ENCODE data around the gene CRHR2.

DNA sequence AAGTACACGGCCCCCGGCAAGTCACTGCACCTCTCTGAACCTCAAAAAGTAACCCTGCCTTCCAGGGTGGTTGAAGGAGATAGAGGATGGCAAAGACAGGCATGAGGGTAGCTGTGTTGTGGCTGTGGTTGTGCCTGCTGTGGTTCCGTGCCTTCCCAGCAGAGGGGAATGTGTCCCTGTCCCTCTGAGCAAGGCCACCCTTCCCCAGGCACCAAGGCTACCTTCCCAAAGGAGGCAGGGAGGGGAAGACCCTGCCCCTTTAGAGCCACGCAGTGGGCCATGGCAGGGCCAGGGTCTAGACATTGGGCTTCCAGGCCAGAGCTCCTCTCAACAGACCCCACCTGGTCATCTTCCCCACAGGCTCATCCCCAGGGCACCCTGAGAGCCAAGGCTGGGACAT lies 18.8 kb downstream of the CRHR2 start:
- TF ChIP-seq EGR1 (IDR thresholded peaks at IDR 0.05) = no peak
- TF ChIP-seq TAF1 (IDR thresholded peaks at IDR 0.05; ENCODE audit: low read depth) = no peak
- no peak for TF ChIP-seq EP300 (IDR thresholded peaks at IDR 0.05; ENCODE audit: borderline replicate concordance)
- TF ChIP-seq REST (IDR thresholded peaks at IDR 0.05; ENCODE audit: low read depth) = no peak
- no peak for TF ChIP-seq CREB1 (IDR thresholded peaks at IDR 0.05; ENCODE audit: low read depth)
- no peak for TF ChIP-seq FOXM1 (IDR thresholded peaks at IDR 0.05; ENCODE audit: borderline replicate concordance, low read depth)
- no peak for TF ChIP-seq YY1 (IDR thresholded peaks at IDR 0.05; ENCODE audit: low read depth)
